NCI-H2227 treated with DMSO at 0.1 percent for 48 hours (cell line): ENCODE measurements around the gene MS4A8.
"Not testable (repeated sequence)": the region's sequence is repeated elsewhere in the genome, so short reads cannot be mapped to it uniquely, and the experiment has no call there.

Source experiments
- DNase-seq: peaks from one replicate; lab custom pipeline; 2025; lab: John Stamatoyannopoulos, UW

MS4A8 gene

GRCh38 chr11:60699284-60699691 lies at the start of gene MS4A8:
Gene MS4A8 (plus strand): TSS chr11:60699612. CDS start chr11:60700861, 1,249 bp downstream.
- peak; percentile 10 for DNase-seq

GRCh38 chr11:60657888-60658287 lies 41.5 kb upstream of the MS4A8 start:
- peak; percentile 10 for DNase-seq

- peak; percentile 44 for DNase-seq
These were observed 41.0 kb upstream of the MS4A8 start for GRCh38 chr11:60658409-60658808.

GRCh38 chr11:60672255-60672654 lies 27.2 kb upstream of the MS4A8 start:
- DNase-seq: no peak

- DNase-seq: not testable (repeated sequence)
These were observed 21.2 kb upstream of the MS4A8 start for GRCh38 chr11:60678231-60678630.

GRCh38 chr11:60679879-60680278 lies 19.5 kb upstream of the MS4A8 start:
- no peak for DNase-seq

GRCh38 chr11:60680455-60681119 lies 18.8 kb upstream of the MS4A8 start:
- no peak for DNase-seq

- DNase-seq: not testable (repeated sequence)
These were observed 14.9 kb upstream of the MS4A8 start for GRCh38 chr11:60684541-60684848.

GRCh38 chr11:60691661-60692060 lies 7.8 kb upstream of the MS4A8 start:
- no peak for DNase-seq

- DNase-seq: no peak
These were observed 524 bp downstream of the MS4A8 start for GRCh38 chr11:60699936-60700335.

- DNase-seq: no peak
These were observed 1.5 kb downstream of the MS4A8 start for GRCh38 chr11:60700689-60701468.

GRCh38 chr11:60701469-60701818 lies 2.0 kb downstream of the MS4A8 start:
- DNase-seq: no peak

GRCh38 chr11:60703374-60703773 lies 4.0 kb downstream of the MS4A8 start:
- DNase-seq: no peak

- DNase-seq: no peak
These were observed 6.5 kb downstream of the MS4A8 start for GRCh38 chr11:60705895-60706294.

GRCh38 chr11:60706931-60707330 lies 7.5 kb downstream of the MS4A8 start:
- DNase-seq: no peak

- DNase-seq: no peak
These were observed 11.1 kb downstream of the MS4A8 start for GRCh38 chr11:60710482-60710881.

- no peak for DNase-seq
These were observed 11.9 kb downstream of the MS4A8 start for GRCh38 chr11:60711276-60711675.

- not testable (repeated sequence) for DNase-seq
These were observed 14.0 kb downstream of the MS4A8 start for GRCh38 chr11:60713423-60713822.

- DNase-seq: no peak
These were observed 18.5 kb downstream of the MS4A8 start for GRCh38 chr11:60717956-60718355.

- DNase-seq: no peak
These were observed 19.3 kb downstream of the MS4A8 start for GRCh38 chr11:60718524-60719316.

GRCh38 chr11:60719391-60719790 lies 20.0 kb downstream of the MS4A8 start:
- DNase-seq: no peak

GRCh38 chr11:60720460-60720859 lies 21.0 kb downstream of the MS4A8 start:
- DNase-seq: no peak

- no peak for DNase-seq
These were observed 25.0 kb downstream of the MS4A8 start, which contains the start of gene MS4A18 for GRCh38 chr11:60724420-60724819. Gene MS4A18 (plus strand): TSS chr11:60724720.
